KG1 (cell line): ENCODE data around the gene PLB1.

Experiments used
- DNase-seq: peaks from one replicate; lab custom pipeline; 2025; lab: John Stamatoyannopoulos, UW

The PLB1 gene

GRCh38 chr2:28591711-28592335 is 96.0 kb downstream of the PLB1 start:
- DNase-seq: no peak

- no peak for DNase-seq
Observed at GRCh38 chr2:28592481-28592880, 96.6 kb downstream of the PLB1 start.

- no peak for DNase-seq
Observed at GRCh38 chr2:28593160-28593755, 97.4 kb downstream of the PLB1 start.

GRCh38 chr2:28594000-28594331 is 98.1 kb downstream of the PLB1 start:
- no peak for DNase-seq

DNA sequence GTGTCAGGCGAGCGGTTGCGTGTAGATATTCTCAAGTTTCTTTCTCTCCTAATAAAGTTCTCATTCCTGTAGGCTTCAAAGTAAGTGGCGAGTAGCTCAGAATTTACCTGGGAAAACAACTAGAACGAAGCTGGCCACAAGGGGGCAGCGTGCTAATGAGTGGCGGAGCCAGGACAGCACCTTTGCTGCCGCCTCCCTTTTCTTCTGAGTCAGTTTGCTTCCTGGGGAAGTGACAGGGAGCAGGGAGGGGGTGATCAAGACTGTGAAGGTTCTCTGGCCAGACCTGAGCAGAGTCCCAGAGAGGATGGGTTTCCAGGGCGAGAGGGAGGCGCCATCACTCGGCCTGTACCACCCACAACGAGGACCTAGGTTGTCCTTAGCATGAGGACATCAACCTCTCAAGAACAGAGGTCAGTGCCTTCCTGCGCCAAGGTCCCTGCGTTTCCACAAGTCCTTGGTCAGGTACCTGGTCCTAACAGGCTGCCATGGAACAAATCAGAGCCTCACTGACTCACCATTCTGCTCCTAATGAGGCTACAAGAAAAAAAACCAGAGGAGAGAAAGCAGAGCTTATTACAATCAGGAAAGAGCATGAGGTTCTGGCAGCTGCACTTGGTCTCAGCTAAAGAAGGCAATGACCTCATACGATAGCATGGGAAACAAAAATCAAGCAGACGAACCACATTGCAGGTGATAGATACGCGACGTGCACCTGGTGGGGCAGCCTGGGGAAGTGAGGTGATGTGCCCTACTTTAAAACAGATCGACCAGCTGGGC is 98.7 kb downstream of the PLB1 start:
- peak; percentile 62 for DNase-seq

- DNase-seq: no peak
Observed at GRCh38 chr2:28595323-28595722, 99.5 kb downstream of the PLB1 start.

DNA sequence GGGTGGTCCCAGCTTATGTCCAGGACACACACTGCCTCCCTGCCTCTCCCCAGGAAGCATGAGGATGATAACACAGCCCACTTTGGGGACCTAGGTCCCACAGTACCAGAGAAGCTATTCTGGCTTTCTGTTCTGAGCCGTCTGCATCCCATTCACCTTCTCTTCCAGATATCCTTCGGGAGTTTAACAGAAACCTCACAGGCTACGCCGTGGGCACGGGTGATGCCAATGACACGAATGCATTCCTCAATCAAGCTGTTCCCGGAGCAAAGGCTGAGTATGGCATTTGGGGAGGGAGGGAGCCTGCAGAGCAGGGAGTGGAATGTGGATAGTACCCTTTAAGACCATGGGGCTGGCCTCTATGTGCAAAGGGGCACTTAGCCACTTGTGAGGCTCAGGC is 102.6 kb downstream of the PLB1 start:
- no peak for DNase-seq

DNA sequence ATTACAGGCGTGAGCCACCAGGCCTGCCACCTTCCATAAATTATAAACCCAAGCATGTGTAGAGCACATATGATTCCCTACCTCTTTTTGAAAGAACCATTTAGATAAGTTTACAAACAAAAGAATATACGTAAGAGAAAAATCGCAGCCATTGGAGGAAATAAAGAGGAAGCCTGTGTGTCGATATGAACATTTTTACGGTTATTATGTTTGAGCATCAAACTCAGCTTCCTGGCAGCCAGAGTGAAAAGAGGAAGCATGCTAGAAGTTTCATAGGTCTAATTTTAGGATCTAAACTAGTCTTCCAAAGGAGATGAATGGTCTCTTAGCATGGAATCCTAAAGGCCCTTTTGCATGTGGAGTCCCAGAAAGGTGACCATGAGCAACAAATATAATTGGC is 104.3 kb downstream of the PLB1 start:
- DNase-seq: peak; percentile 33

- no peak for DNase-seq
Observed at GRCh38 chr2:28601616-28602015, 105.8 kb downstream of the PLB1 start.

GRCh38 chr2:28602136-28602660 is 106.3 kb downstream of the PLB1 start:
- DNase-seq: no peak

DNA sequence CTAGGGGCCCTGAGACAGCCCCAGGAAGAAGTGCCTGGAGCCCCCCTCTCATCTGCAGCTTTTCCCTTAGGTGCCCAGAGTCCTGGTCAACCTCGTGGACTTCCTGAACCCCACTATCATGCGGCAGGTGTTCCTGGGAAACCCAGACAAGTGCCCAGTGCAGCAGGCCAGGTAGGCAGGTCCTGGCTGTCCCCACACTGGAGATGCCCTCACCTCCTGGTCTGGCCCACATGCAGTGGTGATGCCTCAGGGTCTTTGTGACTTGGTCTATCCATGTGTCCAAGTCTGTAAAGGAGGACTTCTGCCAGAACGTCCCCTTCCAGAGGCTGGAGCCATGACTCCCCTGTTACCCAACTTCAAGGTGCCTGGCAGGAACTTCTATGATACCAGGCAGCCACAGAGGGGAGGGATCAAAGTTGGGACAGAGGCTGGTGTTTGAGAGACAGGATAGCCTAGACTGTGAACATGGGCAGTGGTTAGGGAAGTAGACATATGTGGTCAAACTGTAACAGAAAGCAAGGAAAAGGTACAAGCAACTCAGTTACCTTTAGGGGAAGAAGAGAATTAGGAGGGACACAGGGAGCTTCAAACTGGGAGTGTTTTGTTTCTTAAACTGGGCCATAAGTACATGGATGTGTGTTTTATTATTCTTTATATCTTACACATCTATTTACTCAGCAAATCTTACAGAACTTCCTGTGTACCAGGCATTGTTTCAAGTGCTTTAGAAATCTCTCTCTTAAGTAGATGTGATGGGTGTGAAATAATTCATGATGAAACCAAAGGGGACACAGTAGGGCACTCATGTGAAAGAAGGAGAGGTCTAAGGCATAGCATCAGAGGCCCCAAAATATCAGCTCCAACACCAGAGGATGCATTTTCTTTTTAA is 107.1 kb downstream of the PLB1 start:
- no peak for DNase-seq

DNA sequence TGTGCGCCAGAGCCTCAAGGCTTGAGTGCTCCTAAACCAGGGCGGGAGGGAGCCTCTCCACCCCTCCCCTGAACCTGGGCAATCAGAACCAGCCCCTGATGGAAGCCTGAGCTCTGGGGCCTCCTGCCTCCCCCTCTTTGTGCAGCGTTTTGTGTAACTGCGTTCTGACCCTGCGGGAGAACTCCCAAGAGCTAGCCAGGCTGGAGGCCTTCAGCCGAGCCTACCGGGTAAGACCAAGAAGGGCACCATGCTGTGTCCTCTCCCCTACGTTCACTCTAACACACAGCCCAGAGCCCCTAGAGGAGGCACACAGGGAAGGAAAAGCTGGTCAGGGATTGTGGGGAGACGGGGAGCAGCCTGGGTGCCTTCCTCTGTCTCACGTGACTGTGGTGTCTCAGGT is 108.0 kb downstream of the PLB1 start:
- no peak for DNase-seq

GRCh38 chr2:28604284-28604843 is 108.5 kb downstream of the PLB1 start:
- no peak for DNase-seq

GRCh38 chr2:28606986-28607441 is 111.2 kb downstream of the PLB1 start:
- no peak for DNase-seq

DNA sequence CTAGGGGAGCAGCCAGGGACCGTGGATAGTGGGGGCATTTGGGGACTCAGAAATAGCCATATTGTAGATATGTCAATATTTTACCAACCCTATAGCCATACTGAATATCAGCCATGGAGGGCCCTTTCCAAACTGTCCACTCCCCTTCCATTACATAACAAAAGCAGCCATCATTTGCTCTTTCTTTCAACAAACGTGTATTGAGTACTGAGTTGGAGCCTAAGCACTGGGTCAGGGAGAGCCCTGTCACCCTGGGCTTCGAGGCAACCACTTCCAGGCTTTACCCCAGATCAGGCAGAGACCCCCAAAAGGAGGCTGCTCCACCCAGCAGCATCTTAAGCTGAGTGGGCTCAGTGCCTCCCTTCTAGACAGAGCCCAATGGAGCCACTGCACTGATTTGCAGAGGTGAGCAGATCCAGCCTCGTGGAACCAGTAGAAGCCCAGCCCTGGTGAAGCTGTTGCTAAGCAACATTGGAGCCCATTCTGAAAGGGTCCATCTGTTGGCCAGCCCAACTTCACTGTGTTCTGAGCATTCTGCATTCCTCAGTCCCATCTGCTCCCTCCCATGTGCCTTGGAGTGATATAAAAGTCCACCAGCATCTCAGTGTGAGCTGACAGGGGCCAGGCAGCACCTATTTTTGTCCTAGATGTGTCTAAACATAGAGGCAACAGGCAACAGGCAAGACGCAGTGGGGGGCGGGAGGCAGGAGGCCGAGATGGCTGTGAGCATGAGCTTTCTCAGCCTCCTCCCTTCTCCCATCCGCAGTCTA is 112.1 kb downstream of the PLB1 start:
- no peak for DNase-seq

DNA sequence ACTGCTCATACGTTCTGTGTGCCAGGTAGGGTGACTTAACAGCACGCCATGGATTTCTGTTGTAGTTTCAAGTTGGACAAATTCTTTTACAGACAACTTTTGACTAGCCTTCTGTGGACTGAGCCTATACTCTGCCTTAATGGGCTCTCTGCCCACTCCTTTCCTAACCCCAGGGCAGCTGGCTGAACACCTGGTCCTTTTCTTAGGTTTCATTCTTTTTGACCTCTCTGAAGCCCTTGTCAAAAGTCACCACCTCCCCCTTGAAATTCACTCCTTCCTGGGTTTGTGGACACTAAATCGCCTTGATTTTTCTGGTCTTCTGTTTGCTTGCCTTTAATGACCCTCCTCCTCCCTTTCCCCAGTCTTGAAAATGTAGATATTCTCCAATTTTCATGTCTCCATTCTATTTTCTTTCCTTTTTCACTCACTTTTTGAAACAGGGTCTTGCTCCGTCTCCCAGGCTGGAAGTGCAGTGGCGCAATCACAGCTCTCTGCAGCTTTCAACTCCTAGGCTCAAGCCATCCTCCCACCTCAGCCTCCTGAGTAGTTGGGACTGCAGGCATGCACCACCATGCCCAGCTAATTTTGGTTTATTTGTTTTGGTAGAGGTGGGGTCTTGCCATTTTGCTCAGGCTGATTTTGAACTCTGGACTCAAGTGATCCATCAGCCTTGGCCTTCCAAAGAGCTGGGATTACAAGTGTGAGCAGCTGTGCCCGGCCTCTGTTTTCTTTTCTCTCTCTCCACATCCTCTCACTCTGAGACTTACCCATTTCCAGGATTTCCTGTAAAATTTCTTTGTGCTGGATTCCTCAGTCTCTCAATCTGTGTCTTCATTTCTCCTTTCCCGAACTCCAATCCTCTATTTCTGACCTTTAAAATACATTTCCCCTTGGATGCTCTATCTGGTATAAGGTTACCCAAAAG is 112.9 kb downstream of the PLB1 start:
- DNase-seq: no peak

GRCh38 chr2:28610583-28611201 is 114.8 kb downstream of the PLB1 start:
- no peak for DNase-seq

DNA sequence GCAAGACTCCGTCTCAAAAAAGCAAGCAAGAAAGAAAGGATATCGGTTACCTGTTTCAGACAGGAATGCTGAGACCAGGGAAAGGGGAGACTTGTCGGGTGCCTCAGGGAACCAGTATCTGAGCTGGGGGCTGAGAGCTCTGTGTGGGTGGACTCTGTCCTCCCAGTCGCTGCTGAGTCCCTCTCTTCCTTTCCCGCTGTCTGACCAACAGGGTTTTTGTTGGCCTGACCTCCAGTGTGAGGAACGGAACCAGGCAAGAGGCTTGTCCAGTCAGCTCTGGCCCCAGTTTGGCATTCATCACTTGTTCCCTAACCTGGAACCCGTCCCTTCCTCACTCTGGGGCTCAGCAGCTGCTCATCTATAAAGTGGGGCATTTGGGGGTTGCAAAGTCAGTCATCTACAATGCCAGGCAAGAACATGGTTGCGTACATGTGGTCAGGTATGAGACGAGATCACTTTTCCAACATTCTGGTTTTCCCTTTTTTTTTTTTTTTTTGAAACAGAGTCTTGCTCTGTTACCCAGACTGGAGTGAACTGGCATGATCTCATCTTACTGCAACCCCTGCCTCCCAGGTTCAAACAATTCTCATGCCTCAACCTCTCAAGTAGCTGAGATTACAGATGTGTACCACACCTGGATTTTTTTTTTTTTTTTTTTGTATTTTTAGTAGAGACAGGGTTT is 116.4 kb downstream of the PLB1 start:
- no peak for DNase-seq

DNA sequence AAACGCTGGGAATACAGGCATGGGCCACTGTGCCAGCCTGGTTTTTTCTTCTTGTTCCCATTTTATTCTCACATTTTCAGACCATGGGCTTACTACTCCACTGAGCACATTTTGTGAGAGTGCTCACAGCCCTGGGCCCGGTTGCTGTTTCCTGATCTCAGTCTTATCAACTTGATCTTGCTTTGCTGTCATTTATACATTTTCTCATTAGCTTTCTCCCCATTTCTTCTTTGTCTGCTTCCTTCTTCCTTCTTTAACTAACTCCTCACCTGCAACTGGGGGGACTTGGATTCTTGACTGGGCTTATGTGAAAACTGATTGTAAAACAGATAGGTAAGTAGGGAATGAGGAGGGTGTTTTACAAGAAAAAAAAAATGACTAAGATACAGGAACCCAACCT is 117.3 kb downstream of the PLB1 start:
- DNase-seq: no peak
